ENCODE measurements around the gene PHLPP1. TPM values are rescaled to one million over a fixed set of nuclear protein-coding genes. Genes with fewer than 3 reads are reported as not detected.
A peak's percentile ranks its signal among the peaks of the same experiment; 100 is the strongest.

The PHLPP1 gene
- total RNA-seq, 1 donor from 2014 or later = 47.3 TPM

GRCh38 chr18:62833494-62833893 lies 118.2 kb downstream of the PHLPP1 start:
- H3K4me1 Mint-ChIP-seq (ENCODE audit: unreplicated experiment) = peaks cover 60% of the 10 kb centered on the region
- peak overlapping the region; percentile 91 for H3K27ac Mint-ChIP-seq (ENCODE audit: unreplicated experiment)
- peaks cover 4% of the 10 kb centered on the region for H3K27me3 Mint-ChIP-seq (ENCODE audit: unreplicated experiment)
- no peaks in the 10 kb centered on the region for H3K9me3 Mint-ChIP-seq (ENCODE audit: unreplicated experiment)
- TF ChIP-seq CTCF (IDR thresholded peaks at IDR 0.05; ENCODE audit: unreplicated experiment) = no peak
- H3K36me3 Mint-ChIP-seq (ENCODE audit: low read depth, unreplicated experiment) = peaks cover 12% of the 10 kb centered on the region
- DNase-seq (ENCODE audit: low spot score) = no peak
- H3K4me3 Mint-ChIP-seq (ENCODE audit: unreplicated experiment) = no peak overlapping the region

- no peaks in the 10 kb centered on the region for H3K9me3 Mint-ChIP-seq (ENCODE audit: unreplicated experiment)
- peaks cover 63% of the 10 kb centered on the region for H3K4me1 Mint-ChIP-seq (ENCODE audit: unreplicated experiment)
- peak overlapping the region; percentile 91 for H3K27ac Mint-ChIP-seq (ENCODE audit: unreplicated experiment)
- no peak for TF ChIP-seq CTCF (IDR thresholded peaks at IDR 0.05; ENCODE audit: unreplicated experiment)
- no peak for DNase-seq (ENCODE audit: low spot score)
- peaks cover 4% of the 10 kb centered on the region for H3K27me3 Mint-ChIP-seq (ENCODE audit: unreplicated experiment)
- peaks cover 12% of the 10 kb centered on the region for H3K36me3 Mint-ChIP-seq (ENCODE audit: low read depth, unreplicated experiment)
- no peak overlapping the region for H3K4me3 Mint-ChIP-seq (ENCODE audit: unreplicated experiment)
Measured at GRCh38 chr18:62834715-62835114, 119.4 kb downstream of the PHLPP1 start.

GRCh38 chr18:62837011-62837410 lies 121.7 kb downstream of the PHLPP1 start:
- peaks cover 4% of the 10 kb centered on the region for H3K27me3 Mint-ChIP-seq (ENCODE audit: unreplicated experiment)
- H3K4me1 Mint-ChIP-seq (ENCODE audit: unreplicated experiment) = peaks cover 49% of the 10 kb centered on the region
- TF ChIP-seq CTCF (IDR thresholded peaks at IDR 0.05; ENCODE audit: unreplicated experiment) = no peak
- no peak for DNase-seq (ENCODE audit: low spot score)
- no peaks in the 10 kb centered on the region for H3K9me3 Mint-ChIP-seq (ENCODE audit: unreplicated experiment)
- no peak overlapping the region for H3K4me3 Mint-ChIP-seq (ENCODE audit: unreplicated experiment)
- no peak overlapping the region for H3K27ac Mint-ChIP-seq (ENCODE audit: unreplicated experiment)
- peaks cover 4% of the 10 kb centered on the region for H3K36me3 Mint-ChIP-seq (ENCODE audit: low read depth, unreplicated experiment)

GRCh38 chr18:62838475-62839098 lies 123.2 kb downstream of the PHLPP1 start:
- H3K27ac Mint-ChIP-seq (ENCODE audit: unreplicated experiment) = peak overlapping the region; percentile 36
- peaks cover 4% of the 10 kb centered on the region for H3K36me3 Mint-ChIP-seq (ENCODE audit: low read depth, unreplicated experiment)
- no peak for TF ChIP-seq CTCF (IDR thresholded peaks at IDR 0.05; ENCODE audit: unreplicated experiment)
- peaks cover 39% of the 10 kb centered on the region for H3K4me1 Mint-ChIP-seq (ENCODE audit: unreplicated experiment)
- no peak overlapping the region for H3K4me3 Mint-ChIP-seq (ENCODE audit: unreplicated experiment)
- H3K27me3 Mint-ChIP-seq (ENCODE audit: unreplicated experiment) = peaks cover 4% of the 10 kb centered on the region
- no peaks in the 10 kb centered on the region for H3K9me3 Mint-ChIP-seq (ENCODE audit: unreplicated experiment)
- DNase-seq (ENCODE audit: low spot score) = no peak

GRCh38 chr18:62839874-62840713 lies 124.8 kb downstream of the PHLPP1 start:
- H3K4me1 Mint-ChIP-seq (ENCODE audit: unreplicated experiment) = peaks cover 27% of the 10 kb centered on the region
- no peaks in the 10 kb centered on the region for H3K9me3 Mint-ChIP-seq (ENCODE audit: unreplicated experiment)
- no peak overlapping the region for H3K27ac Mint-ChIP-seq (ENCODE audit: unreplicated experiment)
- no peak for TF ChIP-seq CTCF (IDR thresholded peaks at IDR 0.05; ENCODE audit: unreplicated experiment)
- no peak for DNase-seq (ENCODE audit: low spot score)
- no peak overlapping the region for H3K4me3 Mint-ChIP-seq (ENCODE audit: unreplicated experiment)
- peaks cover 4% of the 10 kb centered on the region for H3K36me3 Mint-ChIP-seq (ENCODE audit: low read depth, unreplicated experiment)
- H3K27me3 Mint-ChIP-seq (ENCODE audit: unreplicated experiment) = peaks cover 4% of the 10 kb centered on the region

Data from endothelial cell (in vitro differentiated cells).